ENCODE results near the gene TTF2. TPM values are rescaled to one million over a fixed set of nuclear protein-coding genes. Genes with fewer than 3 reads are reported as not detected.

Gene TTF2
- total and polyA plus RNA-seq, 9 of the 15 experiments (the other 6 are each of a cell fraction or from before 2014, with no cell fraction given): 9.4 to 71.1 (median 42.1) TPM

GRCh38 chr1:117143871-117144270 is 83.7 kb downstream of the TTF2 start (continued):
- TF ChIP-seq TFAP4 (CRISPR knock-in tag; IDR thresholded peaks at IDR 0.05; ENCODE audit: borderline replicate concordance) (no peak), ELF4 (CRISPR knock-in tag; IDR thresholded peaks at IDR 0.05) (no peak), ZNF76 (CRISPR knock-in tag; IDR thresholded peaks at IDR 0.05; ENCODE audit: borderline replicate concordance) (no peak), HDGF (IDR thresholded peaks at IDR 0.05) (no peak), ZNF444 (CRISPR knock-in tag; IDR thresholded peaks at IDR 0.05) (no peak), NFE2 (IDR thresholded peaks at IDR 0.05; ENCODE audit: low read depth) (no peak), TBL1XR1 (IDR thresholded peaks at IDR 0.05; ENCODE audit: low read length in 2 of 2) (no peak), ZNF586 (CRISPR knock-in tag; conservative IDR thresholded peaks at IDR 0.05) (no peak), ZNF592 (IDR thresholded peaks at IDR 0.05) (no peak), ZBTB8A (IDR thresholded peaks at IDR 0.05; ENCODE audit: partially characterized antibody) (no peak), ZNF184 (CRISPR knock-in tag; IDR thresholded peaks at IDR 0.05) (no peak), ZNF609 (CRISPR knock-in tag; IDR thresholded peaks at IDR 0.05; ENCODE audit: borderline replicate concordance) (no peak), MEF2D (tag; conservative IDR thresholded peaks at IDR 0.05; ENCODE audit: low read depth) (no peak)

All from K562 (cell line).